Keratinocyte (primary cell): ENCODE measurements around the gene F12.

Source experiments
- EZH2 ChIP-seq: IDR thresholded peaks from one replicate; pipeline ENCODE4 v1.6.1; 2012; ENCODE audit warnings: inconsistent platforms, mild to moderate bottlenecking, low read length, moderate library complexity
- TF ChIP-seq, protein P1 (sequence below), 3 experiments: IDR thresholded peaks in 1 of 3; conservative IDR thresholded peaks in 1 of 3; optimal IDR thresholded peaks in 1 of 3; 2 replicates in 2 of 3; 3 replicates in 1 of 3; pipeline versions ENCODE3 to v1.5.1; 2011; ENCODE audit warnings: low read length in 3 of 3, mild to moderate bottlenecking in 3 of 3, moderate library complexity in 2 of 3, control low read depth in 1 of 3, inconsistent platforms in 1 of 3; ENCODE audit not compliant: insufficient read depth in 2 of 3; ENCODE audit errors: extremely low read depth in 1 of 3

DNA sequence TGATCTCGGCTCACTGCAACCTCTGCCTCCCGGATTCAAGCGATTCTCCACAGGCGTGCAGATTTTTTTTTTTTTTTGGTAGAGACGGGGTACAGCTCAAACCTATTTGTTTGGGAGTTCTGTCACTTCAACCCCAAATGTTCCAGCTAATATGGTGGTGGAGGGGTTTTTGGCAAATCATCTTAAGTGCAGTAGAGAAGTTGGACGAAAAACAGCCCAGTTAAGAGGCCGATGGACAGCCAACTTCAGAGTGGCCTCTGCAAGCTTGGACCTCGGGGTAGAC is 36.5 kb upstream of the F12 start:
- TF ChIP-seq, protein P1, sequence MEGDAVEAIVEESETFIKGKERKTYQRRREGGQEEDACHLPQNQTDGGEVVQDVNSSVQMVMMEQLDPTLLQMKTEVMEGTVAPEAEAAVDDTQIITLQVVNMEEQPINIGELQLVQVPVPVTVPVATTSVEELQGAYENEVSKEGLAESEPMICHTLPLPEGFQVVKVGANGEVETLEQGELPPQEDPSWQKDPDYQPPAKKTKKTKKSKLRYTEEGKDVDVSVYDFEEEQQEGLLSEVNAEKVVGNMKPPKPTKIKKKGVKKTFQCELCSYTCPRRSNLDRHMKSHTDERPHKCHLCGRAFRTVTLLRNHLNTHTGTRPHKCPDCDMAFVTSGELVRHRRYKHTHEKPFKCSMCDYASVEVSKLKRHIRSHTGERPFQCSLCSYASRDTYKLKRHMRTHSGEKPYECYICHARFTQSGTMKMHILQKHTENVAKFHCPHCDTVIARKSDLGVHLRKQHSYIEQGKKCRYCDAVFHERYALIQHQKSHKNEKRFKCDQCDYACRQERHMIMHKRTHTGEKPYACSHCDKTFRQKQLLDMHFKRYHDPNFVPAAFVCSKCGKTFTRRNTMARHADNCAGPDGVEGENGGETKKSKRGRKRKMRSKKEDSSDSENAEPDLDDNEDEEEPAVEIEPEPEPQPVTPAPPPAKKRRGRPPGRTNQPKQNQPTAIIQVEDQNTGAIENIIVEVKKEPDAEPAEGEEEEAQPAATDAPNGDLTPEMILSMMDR (optimal IDR thresholded peaks at IDR 0.05 in 1 of 3, IDR thresholded peaks at IDR 0.05 in 1 of 3, conservative IDR thresholded peaks at IDR 0.05 in 1 of 3; ENCODE audit: extremely low read depth in 1 of 3, insufficient read depth in 2 of 3, low read length in 3 of 3), result no peak
- TF ChIP-seq EZH2, result no peak
